GM23248 (cell line): Measurements from ENCODE around the gene ENOX2.

ENCODE experiments used
- EZH2 ChIP-seq: fragments of 200-600 bp; sonication (generic); IDR thresholded peaks from 2 replicates; pipeline ENCODE4 v1.6.1; 2018; ENCODE audit warnings: antibody characterized with exemption, mild to moderate bottlenecking; ENCODE audit not compliant: insufficient read depth, poor library complexity, severe bottlenecking
- EZH2phosphoT487 ChIP-seq: fragments of 200-600 bp; sonication (generic); IDR thresholded peaks from 2 replicates; pipeline ENCODE4 v1.6.1; 2018; ENCODE audit warnings: antibody characterized with exemption, moderate library complexity, mild to moderate bottlenecking, low read depth; ENCODE audit not compliant: insufficient read depth

- TF ChIP-seq EZH2 (no peak), EZH2phosphoT487 (no peak)
Measured at GRCh38 chrX:130825525-130825924, 77.5 kb downstream of the ENOX2 start.
